HG03521 (cell line): ENCODE data around the gene BAX.

Source experiments
- ATAC-seq: cut with Tn5 transposase; IDR thresholded peaks from one replicate; pipeline ENCODE4 v1.9.1; 2021; ENCODE audit warnings: mild to moderate bottlenecking, moderate library complexity; ENCODE audit not compliant: unreplicated experiment

Gene BAX

DNA sequence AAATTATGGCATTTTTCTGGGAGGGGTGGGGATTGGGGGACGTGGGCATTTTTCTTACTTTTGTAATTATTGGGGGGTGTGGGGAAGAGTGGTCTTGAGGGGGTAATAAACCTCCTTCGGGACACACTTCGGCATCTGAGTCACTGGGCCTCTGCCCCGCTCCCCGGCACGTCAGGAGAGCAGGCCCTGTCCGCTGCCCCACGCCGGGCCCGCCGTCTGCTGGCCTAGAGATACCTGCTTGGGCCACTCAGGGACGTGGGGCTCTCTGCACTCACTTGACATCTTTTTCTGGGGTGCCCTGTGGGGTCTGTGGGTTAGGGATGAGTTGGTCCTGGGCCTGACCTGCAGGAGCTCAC lies 7.0 kb downstream of the BAX start:
- no peak for ATAC-seq

DNA sequence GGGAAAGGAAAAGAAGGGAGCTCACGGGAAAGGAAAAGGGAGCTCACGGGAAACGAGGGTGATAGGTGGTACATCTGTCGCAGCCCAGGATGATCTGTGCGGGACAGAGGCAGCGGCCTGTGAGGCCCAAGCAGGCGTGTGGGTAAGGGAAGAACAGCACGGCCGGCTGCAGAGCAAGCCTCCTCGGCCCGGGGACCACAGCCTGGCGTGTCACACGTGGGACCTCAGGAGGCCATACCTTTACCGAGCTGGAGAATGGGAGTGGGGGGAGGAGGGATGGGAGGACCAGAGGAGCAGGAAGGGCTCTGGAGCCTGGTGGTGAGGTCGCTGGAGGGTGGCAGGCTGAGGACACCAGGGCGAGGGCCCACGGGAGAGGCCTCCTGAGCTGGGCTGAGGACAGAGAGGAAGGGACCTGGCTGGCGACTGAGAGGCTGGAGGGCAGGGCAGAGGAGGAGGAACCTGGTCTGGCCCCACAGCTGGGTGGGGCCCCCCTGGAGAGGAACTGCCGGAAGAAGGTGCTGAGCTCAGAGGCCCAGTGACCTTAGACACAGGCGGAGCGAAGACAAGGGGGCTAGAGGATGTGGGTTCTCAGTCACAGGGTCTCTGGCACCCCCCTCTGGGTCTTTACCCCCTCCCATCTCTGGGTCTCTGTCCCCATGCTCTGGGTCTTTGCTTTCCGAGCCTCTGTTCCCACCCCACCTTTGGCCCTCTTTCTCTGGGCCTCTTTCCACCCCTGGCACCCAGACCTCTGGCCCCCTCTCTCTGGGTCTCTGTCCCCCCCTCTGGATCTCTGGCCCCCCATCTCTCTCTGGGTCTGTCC lies 7.6 kb downstream of the BAX start:
- ATAC-seq: no peak

DNA sequence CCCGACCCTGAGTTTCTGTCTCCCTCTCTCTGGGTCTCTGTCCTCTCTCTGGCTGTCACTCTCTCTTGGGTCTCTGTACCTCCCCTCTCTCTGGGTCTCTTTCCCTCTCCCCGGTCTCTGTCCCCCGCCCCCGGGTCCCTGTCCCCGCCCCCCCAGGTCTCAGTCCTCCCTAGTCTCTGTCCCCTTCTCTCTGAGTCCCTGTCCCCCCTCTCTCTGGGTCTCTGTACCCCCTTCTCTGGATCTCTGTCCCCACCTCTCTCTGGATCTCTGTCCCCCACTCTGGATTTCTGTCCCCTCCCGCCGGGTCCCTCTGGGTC lies 8.1 kb downstream of the BAX start:
- ATAC-seq: no peak

DNA sequence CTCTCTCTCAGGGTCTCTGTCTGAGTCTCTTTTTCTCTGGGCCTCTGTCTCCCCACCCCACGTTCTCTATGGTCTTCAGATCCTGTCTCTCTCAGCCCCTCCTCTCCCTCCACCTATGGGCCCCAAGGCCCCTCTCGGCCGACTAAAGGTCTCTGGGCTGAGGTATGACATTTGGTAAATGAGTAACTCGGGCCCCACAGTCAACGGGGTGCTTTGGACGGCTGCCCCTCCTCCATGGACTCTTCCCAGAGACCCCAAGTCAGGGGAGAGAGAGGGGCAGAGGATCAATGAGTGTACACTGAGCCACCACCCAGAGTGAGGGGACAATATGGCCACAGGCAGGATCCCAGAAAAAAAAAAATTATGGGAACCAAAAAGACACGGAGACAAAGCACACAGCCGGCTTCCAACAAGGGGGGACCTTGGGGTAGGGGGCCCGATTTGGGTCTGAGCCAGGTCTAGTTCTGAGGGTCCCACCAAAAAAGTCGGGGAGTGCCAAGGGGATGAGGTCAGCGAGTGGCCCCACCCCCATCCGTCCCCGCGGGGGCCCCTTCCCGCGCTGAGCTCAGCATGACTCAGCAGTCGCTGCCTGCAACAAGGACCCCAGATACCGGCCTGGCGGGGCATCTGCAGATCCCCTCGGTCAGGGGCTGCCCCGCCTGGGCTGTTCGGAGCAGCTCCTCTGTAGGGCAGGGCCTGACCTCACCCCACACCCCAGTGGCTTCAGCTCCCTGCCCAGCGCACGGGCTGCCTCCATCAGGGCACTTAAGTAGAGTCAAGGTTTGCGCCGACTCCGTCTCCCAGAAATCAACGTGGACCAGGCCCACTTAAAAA lies 8.9 kb downstream of the BAX start:
- no peak for ATAC-seq

DNA sequence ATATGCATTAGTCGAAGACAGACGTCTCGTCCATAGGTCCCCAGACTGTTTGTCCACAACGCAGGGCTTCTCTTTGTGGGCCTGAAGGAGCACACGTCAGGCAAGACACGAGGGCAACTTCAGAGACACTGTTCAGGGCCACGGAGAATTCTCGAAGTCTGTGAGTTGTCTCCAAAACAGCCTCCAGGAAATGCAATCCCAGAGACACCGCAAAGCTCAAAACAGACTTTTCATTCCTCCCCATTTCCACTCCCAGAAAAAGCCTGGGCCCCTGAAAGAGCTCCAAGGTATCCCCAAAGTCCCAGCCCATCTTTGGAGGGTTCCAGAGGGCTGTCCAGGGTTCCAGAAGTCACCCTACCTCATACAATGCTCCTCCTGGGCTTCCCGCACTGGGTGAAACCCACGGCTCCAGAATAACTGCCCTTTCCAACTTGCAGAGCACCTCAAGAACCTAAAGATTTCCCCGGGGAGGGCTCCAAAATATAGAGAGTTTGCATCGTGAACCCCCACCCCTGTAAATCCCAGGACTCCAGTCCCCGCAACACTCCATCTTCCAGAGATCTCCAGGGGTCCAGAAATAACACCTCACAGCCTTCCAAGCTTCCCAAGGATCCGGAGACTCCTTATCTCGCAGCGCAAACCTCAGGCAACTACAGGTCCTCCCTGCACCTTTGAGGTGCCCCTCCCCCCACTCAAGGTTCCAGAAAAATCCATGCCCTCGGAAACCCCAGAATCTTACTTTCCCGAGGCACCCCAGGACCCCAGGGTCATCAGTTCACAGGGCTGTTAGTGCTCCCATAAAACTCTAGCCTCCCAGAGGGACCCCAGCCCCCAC lies 9.7 kb downstream of the BAX start:
- no peak for ATAC-seq

DNA sequence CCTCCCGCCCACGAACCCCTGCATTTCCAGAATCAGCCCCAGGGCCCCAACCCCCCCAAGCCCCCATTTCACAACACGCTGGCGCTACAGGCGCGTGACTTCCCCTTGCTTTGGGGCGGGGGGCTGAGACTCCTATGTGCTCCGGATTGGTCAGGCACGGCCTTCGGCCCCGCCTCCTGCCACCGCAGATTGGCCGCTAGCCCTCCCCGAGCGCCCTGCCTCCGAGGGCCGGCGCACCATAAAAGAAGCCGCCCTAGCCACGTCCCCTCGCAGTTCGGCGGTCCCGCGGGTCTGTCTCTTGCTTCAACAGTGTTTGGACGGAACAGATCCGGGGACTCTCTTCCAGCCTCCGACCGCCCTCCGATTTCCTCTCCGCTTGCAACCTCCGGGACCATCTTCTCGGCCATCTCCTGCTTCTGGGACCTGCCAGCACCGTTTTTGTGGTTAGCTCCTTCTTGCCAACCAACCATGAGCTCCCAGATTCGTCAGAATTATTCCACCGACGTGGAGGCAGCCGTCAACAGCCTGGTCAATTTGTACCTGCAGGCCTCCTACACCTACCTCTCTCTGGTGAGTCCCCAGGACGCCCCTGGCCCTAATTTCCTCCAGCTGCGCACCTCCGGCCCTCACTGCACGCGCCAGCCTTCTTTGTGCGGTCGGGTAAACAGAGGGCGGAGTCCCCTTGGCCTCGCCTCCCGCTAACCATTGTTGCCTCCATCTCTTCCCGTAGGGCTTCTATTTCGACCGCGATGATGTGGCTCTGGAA lies 10.5 kb downstream of the BAX start, which contains the start of gene FTL:
FTL (plus strand) TSS at position 270 of the 766 bp plus-strand sequence; CDS start at position 469, 199 bp downstream.
- peak; percentile 55 for ATAC-seq

DNA sequence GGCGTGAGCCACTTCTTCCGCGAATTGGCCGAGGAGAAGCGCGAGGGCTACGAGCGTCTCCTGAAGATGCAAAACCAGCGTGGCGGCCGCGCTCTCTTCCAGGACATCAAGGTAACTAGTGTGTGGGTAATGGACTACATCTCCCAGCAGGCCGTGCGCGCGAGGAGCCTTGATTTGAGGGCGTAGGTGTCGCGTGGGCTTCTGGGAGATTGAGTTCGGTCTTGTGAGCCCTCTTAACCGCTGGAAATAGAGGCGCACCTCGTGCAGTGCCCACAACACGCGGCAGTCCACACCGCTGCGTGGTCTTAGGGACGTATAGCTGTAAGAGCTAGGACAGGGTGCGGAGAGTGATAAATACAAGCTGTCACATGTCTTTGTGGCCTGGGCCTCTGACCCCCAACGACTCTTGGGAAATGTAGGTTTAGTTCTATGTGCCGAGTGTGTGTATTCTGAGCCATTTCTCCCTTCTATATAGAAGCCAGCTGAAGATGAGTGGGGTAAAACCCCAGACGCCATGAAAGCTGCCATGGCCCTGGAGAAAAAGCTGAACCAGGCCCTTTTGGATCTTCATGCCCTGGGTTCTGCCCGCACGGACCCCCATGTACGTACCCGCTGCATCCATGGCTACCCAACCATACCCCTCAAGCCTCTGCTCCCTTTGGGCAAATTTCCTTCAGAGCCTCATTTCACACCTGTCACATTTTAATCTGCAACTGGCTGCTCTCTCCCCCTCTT lies 11.3 kb downstream of the BAX start:
- ATAC-seq: peak; percentile 14

DNA sequence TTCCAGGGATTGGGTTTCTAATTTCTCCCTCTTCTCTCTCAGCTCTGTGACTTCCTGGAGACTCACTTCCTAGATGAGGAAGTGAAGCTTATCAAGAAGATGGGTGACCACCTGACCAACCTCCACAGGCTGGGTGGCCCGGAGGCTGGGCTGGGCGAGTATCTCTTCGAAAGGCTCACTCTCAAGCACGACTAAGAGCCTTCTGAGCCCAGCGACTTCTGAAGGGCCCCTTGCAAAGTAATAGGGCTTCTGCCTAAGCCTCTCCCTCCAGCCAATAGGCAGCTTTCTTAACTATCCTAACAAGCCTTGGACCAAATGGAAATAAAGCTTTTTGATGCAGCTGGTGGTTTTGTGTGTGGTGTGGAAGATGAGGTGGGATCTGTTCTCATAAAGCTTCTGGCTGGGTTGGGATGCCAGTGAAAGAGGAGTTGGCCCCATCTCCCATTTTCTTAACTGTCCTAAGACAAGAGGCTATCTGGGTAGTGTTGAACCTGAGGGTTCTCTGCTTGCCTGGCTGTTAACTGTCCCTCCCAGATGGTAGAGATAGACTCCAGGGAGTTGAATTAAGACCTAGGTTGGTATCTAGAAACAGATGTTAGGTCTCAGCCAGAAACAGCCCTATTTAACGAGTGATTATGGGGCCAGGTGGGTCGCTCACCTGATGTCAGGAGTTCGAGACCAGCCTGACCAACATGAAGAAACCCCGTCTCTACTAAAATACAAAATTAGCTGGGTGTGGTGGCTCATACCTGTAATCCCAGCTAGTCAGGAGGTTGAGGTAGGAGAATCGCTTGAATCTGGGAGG lies 12.1 kb downstream of the BAX start:
- ATAC-seq: no peak

DNA sequence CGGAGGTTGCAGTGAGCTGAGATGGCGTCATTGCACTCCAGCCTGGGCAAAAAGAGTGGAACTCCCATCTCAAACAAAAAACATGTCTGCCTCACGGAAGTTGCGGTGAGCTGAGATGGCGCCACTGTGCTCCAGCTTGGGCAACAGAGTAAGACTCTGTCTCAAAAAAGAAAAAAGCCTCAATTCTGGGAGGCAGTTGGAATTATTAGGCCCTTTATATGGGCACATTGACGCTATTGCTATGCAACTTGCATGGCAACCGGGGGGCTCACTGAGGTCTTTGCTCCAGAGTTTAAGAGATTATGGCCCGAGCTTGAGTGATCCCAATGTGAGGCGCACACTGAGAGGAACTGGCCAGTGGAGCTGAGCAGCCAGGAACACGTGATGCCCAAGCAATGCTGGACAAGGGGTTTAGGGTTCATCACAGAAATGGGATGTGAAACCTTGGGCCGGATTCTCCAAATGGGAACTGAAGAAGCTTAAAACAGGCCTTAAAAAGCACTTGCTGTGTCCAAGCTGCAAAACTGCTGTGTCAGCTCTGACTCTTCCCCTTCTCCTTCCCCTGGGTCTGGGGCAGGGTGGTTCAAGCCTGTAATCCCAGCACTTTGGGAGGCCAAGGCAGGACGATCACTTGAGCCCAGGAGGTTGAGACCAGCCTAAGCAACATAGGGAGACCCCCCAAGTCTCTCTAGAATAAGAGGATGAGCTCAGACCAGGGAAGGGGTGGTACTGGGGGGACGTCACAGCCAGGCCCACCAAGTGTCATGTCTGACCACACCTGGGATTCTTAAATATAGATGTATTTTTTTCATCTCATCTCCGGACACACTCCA lies 12.9 kb downstream of the BAX start:
- ATAC-seq: no peak

DNA sequence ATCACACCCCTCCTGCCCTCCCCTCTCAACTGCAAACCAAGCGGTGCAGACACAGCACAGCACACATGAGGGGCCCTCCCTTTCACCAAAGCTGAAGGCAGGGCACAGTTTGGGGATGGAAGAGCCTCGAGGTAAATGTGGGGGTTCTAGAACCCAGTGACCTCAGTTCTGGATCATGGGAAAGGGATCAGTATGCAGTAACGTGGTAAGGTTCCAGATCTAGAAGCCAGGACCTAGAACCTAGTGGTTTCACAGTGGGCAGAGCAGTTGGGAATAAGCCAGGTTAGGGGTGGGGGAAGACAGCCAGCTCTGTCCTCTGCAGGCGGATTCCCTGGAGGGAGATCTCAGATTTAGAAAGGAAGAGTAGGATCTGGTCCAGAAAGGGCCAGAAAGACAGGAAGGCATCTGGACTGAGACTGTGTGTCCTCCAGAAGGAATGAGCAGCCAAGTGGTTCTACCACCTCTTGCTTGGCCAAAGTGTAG lies 13.5 kb downstream of the BAX start:
- ATAC-seq: no peak

DNA sequence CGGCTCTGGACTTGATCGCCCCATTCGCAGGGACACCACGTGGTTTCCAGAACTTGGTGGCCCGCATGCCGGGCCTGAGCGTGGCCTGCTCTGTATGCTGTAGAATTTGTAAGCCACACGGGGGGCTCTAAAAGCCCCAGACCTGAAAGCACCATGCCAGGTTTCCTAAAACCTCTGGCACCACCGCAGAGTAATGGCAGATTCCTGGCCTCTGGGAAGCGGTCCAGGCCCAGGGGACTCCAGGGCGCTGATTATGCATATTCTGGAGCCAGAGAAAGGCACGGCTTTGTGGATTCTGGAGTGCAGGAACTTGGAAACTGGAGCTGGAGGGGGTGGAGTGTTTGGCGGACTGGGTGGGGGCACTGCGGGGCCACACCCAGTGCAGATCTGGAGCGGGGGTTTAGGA lies 14.1 kb downstream of the BAX start:
- ATAC-seq: no peak

DNA sequence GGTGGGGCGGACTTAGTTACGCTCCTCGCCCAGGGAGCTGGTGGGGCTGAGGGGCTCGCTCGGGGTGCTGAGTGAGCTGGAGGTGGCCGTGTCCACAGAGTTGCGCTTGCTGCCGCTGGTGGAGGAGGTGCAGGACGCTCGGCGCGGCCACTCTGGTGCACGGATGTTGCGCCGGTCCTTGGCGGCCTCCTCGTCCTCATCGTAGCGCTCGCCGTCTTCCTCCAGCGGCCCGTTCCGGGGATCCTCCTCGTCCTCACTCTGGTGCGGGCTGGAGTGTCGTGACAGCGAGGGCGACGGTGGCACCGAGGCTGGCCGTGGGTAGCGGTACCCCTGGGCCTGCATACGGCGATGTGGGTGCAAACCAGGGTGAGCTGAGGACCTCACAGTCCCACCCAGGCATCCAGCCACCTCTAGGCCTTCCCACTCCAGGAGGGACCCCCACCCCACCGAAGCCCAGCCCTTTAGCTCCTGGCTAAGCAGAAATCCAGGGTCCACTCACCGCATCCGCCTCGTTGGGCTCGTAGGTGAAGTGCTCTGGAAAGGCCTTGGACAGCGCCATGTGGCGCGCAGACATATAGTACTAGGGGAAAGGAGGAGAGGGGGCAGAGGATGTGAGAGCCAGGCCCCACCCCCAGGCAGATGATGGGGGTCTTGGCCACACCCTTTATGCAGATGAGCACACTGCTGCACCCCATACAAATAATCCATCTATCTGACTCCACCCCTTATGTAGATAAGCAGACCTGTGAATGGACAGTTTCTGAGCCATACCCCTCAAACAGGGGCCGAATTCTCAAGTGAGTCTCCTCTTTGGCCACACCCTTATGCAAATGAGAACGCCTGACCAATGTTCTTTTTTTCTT lies 14.8 kb downstream of the BAX start:
- ATAC-seq: no peak

DNA sequence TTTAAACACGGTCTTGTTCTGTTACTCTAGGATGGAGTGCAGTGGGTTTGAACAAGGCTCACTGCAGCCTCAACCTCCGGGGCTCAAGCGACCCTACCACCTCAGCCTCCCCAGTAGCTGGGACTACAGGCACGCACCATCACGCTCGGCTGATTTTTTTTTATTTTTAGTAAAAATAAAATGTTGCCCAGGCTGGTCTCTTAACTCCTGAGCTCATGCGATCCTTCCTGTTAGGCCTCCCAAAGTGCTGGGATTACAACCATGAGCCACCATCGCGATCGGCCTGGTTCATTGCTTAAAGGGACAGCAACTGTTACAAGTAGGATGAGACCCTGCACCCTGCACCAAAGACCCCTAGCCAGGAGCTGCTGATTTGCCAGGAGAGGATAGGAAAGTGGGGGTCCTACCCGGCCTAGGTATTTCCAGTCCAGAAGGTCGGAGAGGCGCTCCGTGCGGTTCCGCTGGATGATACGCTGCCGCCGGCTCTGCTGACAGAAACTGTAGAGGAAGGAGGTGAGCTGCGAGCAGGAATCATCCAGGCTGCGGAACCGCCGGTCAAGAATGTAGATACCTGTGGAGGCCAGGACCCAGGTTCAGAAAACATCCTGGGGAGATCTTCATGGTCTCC lies 15.6 kb downstream of the BAX start:
- no peak for ATAC-seq

DNA sequence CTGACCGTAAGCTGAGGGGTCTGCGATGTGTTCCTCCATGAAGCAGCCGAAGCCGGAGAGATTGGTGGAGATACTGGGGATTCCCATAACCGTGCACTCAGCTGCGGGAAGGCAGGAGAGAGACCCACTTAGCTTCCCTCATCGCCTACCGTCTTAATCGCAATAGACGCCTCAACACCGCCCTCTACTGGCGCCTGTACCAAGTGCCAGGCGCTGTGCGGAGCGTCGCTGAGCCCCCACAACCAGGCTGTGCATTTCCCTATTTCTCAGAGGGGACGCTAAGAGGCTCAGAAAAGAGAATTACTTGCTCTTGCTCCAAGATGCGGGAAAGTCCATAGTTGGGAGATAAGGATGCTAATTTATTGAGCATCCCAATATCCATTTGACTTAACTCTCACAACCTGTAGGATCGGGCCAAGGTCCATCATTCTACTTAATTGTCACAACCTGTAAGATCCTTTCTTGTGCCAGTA lies 16.3 kb downstream of the BAX start:
- ATAC-seq: no peak

DNA sequence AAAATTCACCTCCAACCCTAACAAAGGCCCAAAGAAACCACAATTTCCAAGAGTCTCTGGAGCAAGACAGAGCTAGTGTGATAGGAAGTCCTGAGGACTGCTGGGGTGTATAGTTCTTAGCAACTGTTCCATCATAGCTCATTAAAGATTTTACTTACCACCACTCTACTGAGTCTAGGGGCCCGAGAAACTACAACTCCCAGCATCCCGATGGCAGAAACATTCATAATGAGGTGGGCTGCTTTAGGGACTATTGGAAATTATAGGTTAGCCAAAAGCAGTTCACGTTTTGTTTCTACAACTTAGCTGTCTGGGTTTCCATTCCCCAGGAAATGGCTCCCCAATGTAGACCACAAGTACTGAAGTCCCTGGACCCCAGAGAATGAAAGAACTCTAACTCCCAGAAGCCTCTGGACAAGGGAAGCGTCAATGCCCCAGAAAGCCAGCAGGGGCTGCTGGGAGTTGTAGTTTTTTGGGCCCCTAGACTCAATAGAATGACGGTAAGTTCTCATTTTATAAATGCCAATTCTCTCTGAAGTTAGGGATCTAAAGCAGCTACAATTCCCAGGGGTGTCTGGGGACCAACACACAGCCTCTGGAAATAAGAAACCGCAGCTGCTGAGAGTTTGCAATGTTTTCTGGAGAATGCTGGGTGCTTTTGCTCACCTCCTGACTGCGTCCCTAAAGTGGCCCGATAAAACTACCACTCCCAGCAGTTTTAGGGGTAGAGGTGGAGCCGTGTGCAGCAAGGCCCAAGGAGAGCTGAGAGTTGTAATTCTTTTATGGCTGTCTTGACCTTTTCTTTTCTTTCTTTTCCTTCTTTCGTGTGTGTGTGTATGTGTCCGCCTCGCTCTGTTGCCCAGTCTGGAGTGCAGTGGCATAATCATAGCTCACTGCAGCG lies 21.5 kb downstream of the BAX start:
- ATAC-seq: no peak

DNA sequence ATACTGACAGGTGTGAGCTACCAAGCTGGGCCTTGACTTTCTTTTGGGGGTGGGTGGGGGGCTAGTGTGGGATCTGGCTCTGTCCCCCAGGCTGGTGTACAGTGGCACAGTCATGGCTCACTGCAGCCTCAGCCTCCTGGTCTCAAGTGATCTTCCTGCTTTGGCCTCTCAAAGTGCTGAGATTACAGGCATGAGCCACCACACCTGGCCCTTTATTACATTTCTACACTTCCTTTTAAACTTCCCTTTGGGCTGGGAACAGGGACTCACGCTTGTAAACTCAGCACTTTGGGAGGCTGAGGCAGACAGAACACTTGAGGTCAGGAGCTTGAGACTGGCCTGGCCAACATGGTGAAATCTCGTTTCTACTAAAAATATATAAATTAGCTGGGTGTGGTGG lies 22.4 kb downstream of the BAX start:
- ATAC-seq: no peak
